ENCODE measurements around the gene CHI3L2. TPM values are rescaled to one million over a fixed set of nuclear protein-coding genes. Genes with fewer than 3 reads are reported as not detected.

CHI3L2 gene
- total and polyA plus RNA-seq, 12 donors: 0.33 to 9.1 (median 2.7) TPM; not detected in 1

DNA sequence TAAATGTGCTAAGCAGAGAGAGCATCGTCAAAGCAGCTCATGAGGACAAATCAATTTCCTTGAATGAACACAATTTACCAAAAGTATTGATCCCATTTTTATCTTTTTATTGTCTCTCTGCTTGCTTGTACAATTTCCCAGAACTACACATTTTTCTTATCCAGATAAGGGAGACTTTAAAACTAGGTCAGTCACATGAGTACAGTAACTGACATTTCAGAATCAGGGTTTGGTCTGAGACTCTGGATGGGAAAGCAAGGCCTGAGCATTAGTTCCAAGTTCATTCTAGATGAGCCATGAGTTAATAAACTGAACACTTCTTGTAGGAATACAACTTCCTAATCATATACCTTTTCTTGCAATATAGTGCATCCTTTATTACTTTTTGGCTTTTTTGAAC is 15.6 kb upstream of the CHI3L2 start:
- H3K36me3 ChIP-seq (replicated peaks in 1 of 2): no peaks in the 10 kb centered on the region
- DNase-seq: no peak
- TF ChIP-seq, protein P1, sequence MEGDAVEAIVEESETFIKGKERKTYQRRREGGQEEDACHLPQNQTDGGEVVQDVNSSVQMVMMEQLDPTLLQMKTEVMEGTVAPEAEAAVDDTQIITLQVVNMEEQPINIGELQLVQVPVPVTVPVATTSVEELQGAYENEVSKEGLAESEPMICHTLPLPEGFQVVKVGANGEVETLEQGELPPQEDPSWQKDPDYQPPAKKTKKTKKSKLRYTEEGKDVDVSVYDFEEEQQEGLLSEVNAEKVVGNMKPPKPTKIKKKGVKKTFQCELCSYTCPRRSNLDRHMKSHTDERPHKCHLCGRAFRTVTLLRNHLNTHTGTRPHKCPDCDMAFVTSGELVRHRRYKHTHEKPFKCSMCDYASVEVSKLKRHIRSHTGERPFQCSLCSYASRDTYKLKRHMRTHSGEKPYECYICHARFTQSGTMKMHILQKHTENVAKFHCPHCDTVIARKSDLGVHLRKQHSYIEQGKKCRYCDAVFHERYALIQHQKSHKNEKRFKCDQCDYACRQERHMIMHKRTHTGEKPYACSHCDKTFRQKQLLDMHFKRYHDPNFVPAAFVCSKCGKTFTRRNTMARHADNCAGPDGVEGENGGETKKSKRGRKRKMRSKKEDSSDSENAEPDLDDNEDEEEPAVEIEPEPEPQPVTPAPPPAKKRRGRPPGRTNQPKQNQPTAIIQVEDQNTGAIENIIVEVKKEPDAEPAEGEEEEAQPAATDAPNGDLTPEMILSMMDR (IDR thresholded peaks at IDR 0.05): no peak
- no peak for TF ChIP-seq POLR2A (IDR thresholded peaks at IDR 0.05)
- H3K9me3 ChIP-seq (replicated peaks in 1 of 3): no peaks in the 10 kb centered on the region
- H3K4me1 ChIP-seq (replicated peaks in 1 of 2): peaks cover 14 to 19% of the 10 kb centered on the region in 2 donors
- H3K27me3 ChIP-seq: no peaks in the 10 kb centered on the region
- WGBS, 4 donors: 57 to 82% (median 61%) methylated on average over 1 of the region's 1 CpG
- H3K27ac ChIP-seq: peak overlapping the region in 1 of 5 donors; percentile 29
- intact Hi-C loops (cut with DNase I): no loop called here
- H3K4me3 ChIP-seq: no peak overlapping the region

DNA sequence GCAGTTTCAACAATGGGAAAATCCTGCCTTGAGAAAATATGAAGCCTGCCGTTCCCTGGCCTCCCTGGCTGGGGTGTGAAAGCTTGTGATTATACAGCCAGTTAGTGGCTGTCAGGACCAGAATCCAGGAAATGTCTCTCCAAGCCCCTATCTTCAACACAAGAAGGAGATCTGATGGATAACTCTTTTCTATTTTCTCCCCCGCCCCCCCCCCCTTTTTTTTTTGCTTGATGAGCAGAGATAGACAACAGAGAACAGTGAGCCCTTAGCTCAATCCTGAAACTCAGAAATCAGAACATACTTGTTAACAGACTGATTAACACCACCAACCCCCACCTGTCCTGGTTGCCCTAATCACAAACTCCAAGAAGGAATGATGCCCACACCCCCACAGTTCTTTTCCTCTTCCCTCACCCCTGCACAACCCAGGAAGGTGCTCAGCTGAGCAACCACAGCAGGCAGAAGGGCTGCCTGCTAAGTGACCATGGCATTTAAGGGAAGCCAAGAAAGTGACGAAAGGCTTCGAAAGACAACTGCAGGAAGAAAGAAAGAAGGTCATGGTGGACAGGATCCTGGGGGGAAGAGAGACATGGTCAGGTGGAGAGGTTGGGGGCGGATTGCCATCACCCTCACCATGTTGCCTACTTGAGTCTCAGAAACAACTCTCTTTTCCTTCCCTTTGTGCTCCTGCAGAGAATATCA is 14.7 kb upstream of the CHI3L2 start:
- no peak for TF ChIP-seq POLR2A (IDR thresholded peaks at IDR 0.05)
- TF ChIP-seq, protein P1 (IDR thresholded peaks at IDR 0.05): no peak
- DNase-seq: no peak
- Histone ChIP-seq H3K36me3 (replicated peaks in 1 of 2) (no peaks in the 10 kb centered on the region), H3K27ac (peak overlapping the region in 2 of 5 donors; percentile 29 to 59), H3K9me3 (replicated peaks in 1 of 3) (no peaks in the 10 kb centered on the region), H3K4me3 (no peak overlapping the region), H3K4me1 (replicated peaks in 1 of 2) (peaks cover 14 to 19% of the 10 kb centered on the region in 2 donors), H3K27me3 (no peaks in the 10 kb centered on the region)
- intact Hi-C loops (cut with DNase I): no loop called here
- WGBS, 4 donors: 53 to 72% (median 63%) methylated on average over 5 of the region's 5 CpGs

DNA sequence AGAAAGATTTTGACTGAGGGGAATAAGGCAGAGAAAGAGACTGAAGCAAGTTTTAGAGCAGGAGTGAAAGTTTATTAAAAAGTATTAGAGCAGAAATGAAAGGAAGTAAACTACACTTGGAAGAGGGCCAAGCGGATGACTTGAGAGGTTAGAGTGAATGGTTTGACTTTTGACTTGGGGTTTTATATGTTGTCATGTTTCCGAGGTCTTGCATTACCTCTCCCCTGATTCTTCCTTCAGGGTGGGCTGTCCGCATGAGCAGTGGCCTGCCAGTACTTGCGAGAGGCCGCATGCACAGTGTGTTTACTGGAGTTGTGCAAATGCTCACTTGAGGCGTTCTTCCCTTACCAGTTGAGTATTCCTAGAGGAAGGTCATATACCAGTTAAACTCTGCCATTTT is 14.1 kb upstream of the CHI3L2 start:
- TF ChIP-seq, protein P1 (IDR thresholded peaks at IDR 0.05): no peak
- TF ChIP-seq POLR2A (IDR thresholded peaks at IDR 0.05): no peak
- H3K9me3 ChIP-seq (replicated peaks in 1 of 3): no peaks in the 10 kb centered on the region
- WGBS, 4 donors: 77 to 84% (median 81%) methylated on average over 6 of the region's 6 CpGs
- H3K27ac ChIP-seq: no peak overlapping the region
- H3K4me3 ChIP-seq: no peak overlapping the region
- intact Hi-C loops (cut with DNase I): no loop called here
- peaks cover 14 to 19% of the 10 kb centered on the region in 2 donors for H3K4me1 ChIP-seq (replicated peaks in 1 of 2)
- DNase-seq: no peak
- no peaks in the 10 kb centered on the region for H3K27me3 ChIP-seq
- H3K36me3 ChIP-seq (replicated peaks in 1 of 2): no peaks in the 10 kb centered on the region

DNA sequence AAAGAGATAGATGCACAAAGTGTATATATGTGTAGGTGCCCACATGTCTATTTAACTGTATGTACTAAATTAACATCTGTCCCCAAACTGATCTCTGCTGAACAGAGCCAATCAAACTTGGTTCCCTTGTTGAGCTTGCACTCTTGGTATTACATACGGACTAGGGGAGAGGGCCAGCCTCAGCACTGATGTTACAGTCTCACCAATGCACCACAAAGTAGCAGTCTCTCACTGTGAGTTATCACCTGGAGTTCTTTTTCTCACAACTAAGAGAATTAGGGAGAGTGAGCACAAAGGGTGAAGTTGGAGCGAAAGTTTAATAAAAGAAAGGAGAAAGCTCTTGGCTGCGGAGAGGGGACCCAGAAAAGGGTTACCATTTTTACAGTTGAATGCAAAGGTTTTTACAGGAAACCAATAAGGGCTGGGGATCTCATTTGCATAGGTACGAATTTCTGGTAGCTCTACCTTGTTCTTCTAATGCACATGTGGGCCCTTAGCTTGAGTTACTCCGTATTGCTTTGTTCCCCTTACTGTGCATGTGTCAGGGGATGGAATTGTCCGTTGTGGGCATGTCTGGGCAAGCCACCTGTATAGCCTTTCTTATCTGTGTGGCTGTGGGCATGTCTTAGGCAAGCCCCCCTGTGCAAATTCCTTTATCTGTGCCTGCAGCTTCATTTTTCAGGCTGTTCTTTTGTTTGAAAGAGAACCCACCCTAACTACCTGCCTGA is 13.3 kb upstream of the CHI3L2 start:
- DNase-seq: no peak
- H3K4me1 ChIP-seq (replicated peaks in 1 of 2): peaks cover 14 to 19% of the 10 kb centered on the region in 2 donors
- no peaks in the 10 kb centered on the region for H3K36me3 ChIP-seq (replicated peaks in 1 of 2)
- no peaks in the 10 kb centered on the region for H3K27me3 ChIP-seq
- no peaks in the 10 kb centered on the region for H3K9me3 ChIP-seq (replicated peaks in 1 of 3)
- no peak overlapping the region for H3K27ac ChIP-seq
- TF ChIP-seq, protein P1 (IDR thresholded peaks at IDR 0.05): no peak
- TF ChIP-seq POLR2A (IDR thresholded peaks at IDR 0.05): no peak
- no peak overlapping the region for H3K4me3 ChIP-seq
- 81 to 88% (median 85%) methylated on average over 6 of the region's 6 CpGs for WGBS, 4 donors
- intact Hi-C loops (cut with DNase I): no loop called here

All from adrenal gland (tissue), 12 donors.